HEK293T (cell line): ENCODE data around the gene NHLH1.

Experiments used
- BHLHE40 ChIP-seq: fragments of 450-650 bp; IDR thresholded peaks from 2 replicates; pipeline ENCODE4 v1.6.1; 2016; ENCODE audit warnings: mild to moderate bottlenecking, moderate library complexity, borderline replicate concordance
- ELF4 ChIP-seq: fragments of 450-650 bp; IDR thresholded peaks from 2 replicates; pipeline ENCODE4 v1.6.1; 2017; ENCODE audit warnings: antibody characterized with exemption
- HDGF ChIP-seq: fragments of 450-650 bp; IDR thresholded peaks from 2 replicates; pipeline ENCODE4 v1.6.1; 2017; ENCODE audit warnings: antibody characterized with exemption, borderline replicate concordance
- LEF1 ChIP-seq: fragments of 450-650 bp; IDR thresholded peaks from 2 replicates; pipeline ENCODE4 v1.6.1; 2017; ENCODE audit warnings: mild to moderate bottlenecking, borderline replicate concordance
- NFRKB ChIP-seq: fragments of 450-650 bp; IDR thresholded peaks from 2 replicates; pipeline ENCODE4 v1.6.1; 2016; ENCODE audit warnings: mild to moderate bottlenecking, moderate library complexity
- SP1 ChIP-seq: fragments of 450-650 bp; IDR thresholded peaks from 2 replicates; pipeline ENCODE4 v1.6.1; 2017
- TF ChIP-seq, protein P1 (sequence below): fragments of 450-650 bp; IDR thresholded peaks from 2 replicates; pipeline ENCODE4 v1.6.1; 2016

DNA sequence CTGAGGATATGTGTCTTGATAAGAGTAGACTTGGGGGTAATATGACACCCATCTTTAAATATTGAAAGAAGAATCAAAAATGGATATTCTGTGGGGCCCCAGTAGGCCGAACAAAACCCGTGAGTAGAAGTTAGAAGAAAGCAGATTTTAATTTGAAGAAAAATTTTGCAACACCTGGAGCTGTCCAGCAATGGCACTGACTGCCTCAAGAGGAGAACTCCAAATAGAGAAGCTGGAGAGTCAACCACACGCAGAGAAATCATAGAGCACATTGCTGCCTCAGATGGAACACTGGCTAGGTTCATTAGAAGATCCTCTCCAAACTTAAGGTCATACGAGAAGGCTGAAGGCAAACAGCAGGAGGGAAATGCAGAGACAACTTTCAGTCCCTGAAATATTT is 6.8 kb downstream of the NHLH1 start:
- TF ChIP-seq ELF4 (no peak), SP1 (no peak), BHLHE40 (no peak), LEF1 (no peak), HDGF (no peak), NFRKB (no peak)
- TF ChIP-seq, protein P1, sequence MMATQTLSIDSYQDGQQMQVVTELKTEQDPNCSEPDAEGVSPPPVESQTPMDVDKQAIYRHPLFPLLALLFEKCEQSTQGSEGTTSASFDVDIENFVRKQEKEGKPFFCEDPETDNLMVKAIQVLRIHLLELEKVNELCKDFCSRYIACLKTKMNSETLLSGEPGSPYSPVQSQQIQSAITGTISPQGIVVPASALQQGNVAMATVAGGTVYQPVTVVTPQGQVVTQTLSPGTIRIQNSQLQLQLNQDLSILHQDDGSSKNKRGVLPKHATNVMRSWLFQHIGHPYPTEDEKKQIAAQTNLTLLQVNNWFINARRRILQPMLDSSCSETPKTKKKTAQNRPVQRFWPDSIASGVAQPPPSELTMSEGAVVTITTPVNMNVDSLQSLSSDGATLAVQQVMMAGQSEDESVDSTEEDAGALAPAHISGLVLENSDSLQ: no peak
